ENCODE data around the gene C16orf78. TPM values are rescaled to one million over a fixed set of nuclear protein-coding genes. Genes with fewer than 3 reads are reported as not detected.

Gene C16orf78
- total RNA-seq, 1 experiment from 2014 or later, result not detected

- Mint-ChIP-seq H3K27me3 (ENCODE audit: low read depth) (peaks cover 3% of the 10 kb centered on the region), H3K36me3 (peaks cover 9% of the 10 kb centered on the region), H3K9me3 (peaks cover 17% of the 10 kb centered on the region), H3K4me3 (no peak overlapping the region), H3K27ac (no peak overlapping the region), H3K4me1 (no peaks in the 10 kb centered on the region; the same call in 1 of the 2 replicates)
- POLR2A ChIA-PET, result no interaction called here
- ATAC-seq, result no peak
- CTCF ChIA-PET, result interaction anchor here (1.4 to 1.6 kb wide), 2 partner anchors 9 to 50 kb away, joined by 4 to 6 read pairs; no protein-coding TSS in a partner anchor
- TF ChIP-seq ZNF423 (CRISPR knock-in tag; IDR thresholded peaks at IDR 0.05) (no peak), PRDM15 (CRISPR knock-in tag; IDR thresholded peaks at IDR 0.05) (no peak), ATF2 (CRISPR knock-in tag; IDR thresholded peaks at IDR 0.05; ENCODE audit: borderline replicate concordance, low read depth) (no peak)
- no peak for DNase-seq (ENCODE audit: low spot score)
Measured at GRCh38 chr16:49398761-49399160, 25.2 kb downstream of the C16orf78 start.

GRCh38 chr16:49399594-49400364 is 26.2 kb downstream of the C16orf78 start:
- ChIA-PET CTCF (interaction anchor here (1.4 kb wide), 1 partner anchor 8 kb away, joined by 6 read pairs; no protein-coding TSS in a partner anchor), POLR2A (no interaction called here)
- H3K27ac Mint-ChIP-seq, result no peak overlapping the region
- no peak for ATAC-seq
- H3K4me1 Mint-ChIP-seq, result no peaks in the 10 kb centered on the region; the same call in 1 of the 2 replicates
- no peak overlapping the region for H3K4me3 Mint-ChIP-seq
- H3K36me3 Mint-ChIP-seq, result peaks cover 9% of the 10 kb centered on the region
- H3K9me3 Mint-ChIP-seq, result peaks cover 21% of the 10 kb centered on the region
- H3K27me3 Mint-ChIP-seq (ENCODE audit: low read depth), result peaks cover 3% of the 10 kb centered on the region
- TF ChIP-seq IRF2 (CRISPR knock-in tag; IDR thresholded peaks at IDR 0.05; ENCODE audit: borderline replicate concordance, low read depth) (no peak), SMAD4 (CRISPR knock-in tag; IDR thresholded peaks at IDR 0.05) (no peak), PRRX2 (CRISPR knock-in tag; IDR thresholded peaks at IDR 0.05) (no peak), TCF7 (CRISPR knock-in tag; IDR thresholded peaks at IDR 0.05; ENCODE audit: low read depth) (no peak), FOXJ3 (CRISPR knock-in tag; IDR thresholded peaks at IDR 0.05; ENCODE audit: borderline replicate concordance) (no peak), EMX1 (CRISPR knock-in tag; IDR thresholded peaks at IDR 0.05) (no peak), ATF3 (CRISPR knock-in tag; conservative IDR thresholded peaks at IDR 0.05) (no peak), ZNF263 (CRISPR knock-in tag; IDR thresholded peaks at IDR 0.05; ENCODE audit: low read depth) (no peak), JAZF1 (CRISPR knock-in tag; IDR thresholded peaks at IDR 0.05) (no peak), NR2C2 (CRISPR knock-in tag; IDR thresholded peaks at IDR 0.05) (no peak), SMAD3 (CRISPR knock-in tag; IDR thresholded peaks at IDR 0.05; ENCODE audit: borderline replicate concordance) (no peak), GABPB1 (CRISPR knock-in tag; IDR thresholded peaks at IDR 0.05) (no peak)
- no peak for DNase-seq (ENCODE audit: low spot score)

GRCh38 chr16:49400611-49401010 is 27.0 kb downstream of the C16orf78 start:
- Mint-ChIP-seq H3K27ac (no peak overlapping the region), H3K9me3 (peaks cover 21% of the 10 kb centered on the region), H3K4me1 (no peaks in the 10 kb centered on the region), H3K36me3 (peaks cover 9% of the 10 kb centered on the region), H3K4me3 (no peak overlapping the region), H3K27me3 (ENCODE audit: low read depth) (peaks cover 5% of the 10 kb centered on the region)
- DNase-seq (ENCODE audit: low spot score) (no peak), ATAC-seq (no peak)
- CTCF ChIA-PET, result no interaction called here
- POLR2A ChIA-PET, result no interaction called here
- TF ChIP-seq ZNF512 (CRISPR knock-in tag; IDR thresholded peaks at IDR 0.05; ENCODE audit: borderline replicate concordance) (no peak), GABPB1 (CRISPR knock-in tag; IDR thresholded peaks at IDR 0.05) (no peak), JAZF1 (CRISPR knock-in tag; IDR thresholded peaks at IDR 0.05) (no peak), FOXP1 (CRISPR knock-in tag; IDR thresholded peaks at IDR 0.05; ENCODE audit: borderline replicate concordance) (no peak), ZNF671 (CRISPR knock-in tag; IDR thresholded peaks at IDR 0.05) (no peak)

Measured in WTC11 (cell line).